Measurements from ENCODE around the gene TNK2.

TNK2 gene

DNA sequence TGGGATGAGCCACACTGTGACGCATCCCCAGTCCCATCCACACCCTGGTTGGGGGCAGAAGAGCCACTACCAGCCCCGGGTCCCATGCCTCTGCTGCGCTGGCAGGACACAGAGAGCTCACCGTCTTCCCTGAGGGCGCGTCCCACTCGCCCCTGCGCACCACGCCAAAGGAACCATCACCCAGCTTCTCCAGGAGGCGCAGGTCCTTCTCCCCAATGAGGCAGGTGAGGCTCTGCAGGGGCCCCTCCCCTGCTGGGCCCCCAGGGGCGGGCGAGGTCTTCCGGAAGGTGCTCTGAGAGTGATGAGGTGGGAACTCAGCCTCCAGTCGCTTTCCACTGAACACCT, 23.7 kb downstream of the TNK2 start:
- TF ChIP-seq, protein P1, sequence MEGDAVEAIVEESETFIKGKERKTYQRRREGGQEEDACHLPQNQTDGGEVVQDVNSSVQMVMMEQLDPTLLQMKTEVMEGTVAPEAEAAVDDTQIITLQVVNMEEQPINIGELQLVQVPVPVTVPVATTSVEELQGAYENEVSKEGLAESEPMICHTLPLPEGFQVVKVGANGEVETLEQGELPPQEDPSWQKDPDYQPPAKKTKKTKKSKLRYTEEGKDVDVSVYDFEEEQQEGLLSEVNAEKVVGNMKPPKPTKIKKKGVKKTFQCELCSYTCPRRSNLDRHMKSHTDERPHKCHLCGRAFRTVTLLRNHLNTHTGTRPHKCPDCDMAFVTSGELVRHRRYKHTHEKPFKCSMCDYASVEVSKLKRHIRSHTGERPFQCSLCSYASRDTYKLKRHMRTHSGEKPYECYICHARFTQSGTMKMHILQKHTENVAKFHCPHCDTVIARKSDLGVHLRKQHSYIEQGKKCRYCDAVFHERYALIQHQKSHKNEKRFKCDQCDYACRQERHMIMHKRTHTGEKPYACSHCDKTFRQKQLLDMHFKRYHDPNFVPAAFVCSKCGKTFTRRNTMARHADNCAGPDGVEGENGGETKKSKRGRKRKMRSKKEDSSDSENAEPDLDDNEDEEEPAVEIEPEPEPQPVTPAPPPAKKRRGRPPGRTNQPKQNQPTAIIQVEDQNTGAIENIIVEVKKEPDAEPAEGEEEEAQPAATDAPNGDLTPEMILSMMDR (conservative IDR thresholded peaks at IDR 0.05; ENCODE audit: low read depth, low read length) = no peak
- H3K4me3 ChIP-seq (ENCODE audit: low read length) = no peak overlapping the region

DNA sequence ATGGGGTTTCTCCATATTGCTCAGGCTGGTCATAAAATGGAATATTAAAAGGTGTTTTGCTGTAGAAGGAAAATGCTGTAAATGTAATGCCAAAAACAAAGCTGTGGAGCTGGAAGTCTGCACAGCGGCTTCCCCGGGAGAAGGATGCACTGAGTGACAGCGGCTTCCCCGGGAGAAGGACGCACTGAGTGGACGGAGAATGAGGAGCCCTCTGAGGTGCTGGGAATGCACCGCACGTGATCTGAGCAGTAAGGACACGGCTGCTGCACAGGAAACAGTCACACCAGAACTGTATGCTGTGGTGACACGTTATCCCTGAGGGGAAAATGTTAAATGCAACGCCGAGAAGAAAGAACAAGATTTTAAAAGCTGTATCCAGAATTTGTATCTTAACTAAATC, 24.6 kb downstream of the TNK2 start:
- TF ChIP-seq, protein P1 (conservative IDR thresholded peaks at IDR 0.05; ENCODE audit: low read depth, low read length) = no peak
- DNase-seq (ENCODE audit: low read depth) = no peak
- H3K4me3 ChIP-seq (ENCODE audit: low read length) = no peak overlapping the region

More for the DNA sequence above, 23.7 kb downstream of the TNK2 start:
- DNase-seq (ENCODE audit: low read depth) = no peak

DNA sequence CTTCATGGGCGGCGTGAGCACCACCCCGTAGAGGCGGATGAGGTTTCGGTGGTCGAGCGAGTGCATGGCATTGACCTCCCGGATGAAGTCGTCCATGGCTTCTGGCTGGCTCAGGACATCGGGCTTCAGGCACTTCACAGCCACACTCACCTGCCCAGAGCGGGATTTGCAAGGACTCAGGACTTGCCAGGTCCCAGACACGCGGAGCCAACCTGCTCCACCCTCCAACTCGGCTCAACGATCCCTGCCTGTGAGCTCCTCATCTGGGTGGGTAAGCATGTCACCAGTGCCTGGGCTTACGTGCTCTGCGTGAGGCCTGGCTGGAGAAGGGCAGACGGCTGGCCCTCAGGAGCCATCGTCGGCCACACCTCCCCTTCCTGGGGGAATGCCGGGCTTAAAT, 25.2 kb downstream of the TNK2 start:
- TF ChIP-seq, protein P1 (conservative IDR thresholded peaks at IDR 0.05; ENCODE audit: low read depth, low read length) = no peak

DNA sequence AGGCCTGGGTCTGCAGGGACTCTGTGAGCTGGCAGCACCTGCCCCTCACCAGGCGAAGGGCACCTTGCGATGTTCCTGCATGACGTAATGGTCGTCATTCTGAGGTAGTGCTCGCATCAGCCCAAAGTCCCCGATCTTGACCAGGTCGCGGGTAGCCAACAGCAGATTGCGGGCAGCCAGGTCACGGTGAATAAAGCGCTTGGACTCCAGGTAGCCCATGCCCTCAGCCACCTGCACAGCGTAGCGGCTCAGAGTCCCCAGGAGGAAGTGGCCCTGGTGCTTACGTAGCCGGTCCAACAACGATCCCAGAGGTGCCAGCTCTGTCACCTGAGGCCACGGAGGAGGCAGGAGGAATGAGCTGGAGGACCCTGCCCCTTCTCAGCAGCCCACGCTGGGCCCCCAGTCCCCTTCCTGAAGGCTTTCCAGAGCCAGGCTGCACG, 26.3 kb downstream of the TNK2 start:
- no peak for DNase-seq (ENCODE audit: low read depth)
- H3K4me3 ChIP-seq (ENCODE audit: low read length) = no peak overlapping the region
- TF ChIP-seq, protein P1 (conservative IDR thresholded peaks at IDR 0.05; ENCODE audit: low read depth, low read length) = no peak

More for the DNA sequence above, 25.2 kb downstream of the TNK2 start:
- no peak overlapping the region for H3K4me3 ChIP-seq (ENCODE audit: low read length)
- no peak for DNase-seq (ENCODE audit: low read depth)

DNA sequence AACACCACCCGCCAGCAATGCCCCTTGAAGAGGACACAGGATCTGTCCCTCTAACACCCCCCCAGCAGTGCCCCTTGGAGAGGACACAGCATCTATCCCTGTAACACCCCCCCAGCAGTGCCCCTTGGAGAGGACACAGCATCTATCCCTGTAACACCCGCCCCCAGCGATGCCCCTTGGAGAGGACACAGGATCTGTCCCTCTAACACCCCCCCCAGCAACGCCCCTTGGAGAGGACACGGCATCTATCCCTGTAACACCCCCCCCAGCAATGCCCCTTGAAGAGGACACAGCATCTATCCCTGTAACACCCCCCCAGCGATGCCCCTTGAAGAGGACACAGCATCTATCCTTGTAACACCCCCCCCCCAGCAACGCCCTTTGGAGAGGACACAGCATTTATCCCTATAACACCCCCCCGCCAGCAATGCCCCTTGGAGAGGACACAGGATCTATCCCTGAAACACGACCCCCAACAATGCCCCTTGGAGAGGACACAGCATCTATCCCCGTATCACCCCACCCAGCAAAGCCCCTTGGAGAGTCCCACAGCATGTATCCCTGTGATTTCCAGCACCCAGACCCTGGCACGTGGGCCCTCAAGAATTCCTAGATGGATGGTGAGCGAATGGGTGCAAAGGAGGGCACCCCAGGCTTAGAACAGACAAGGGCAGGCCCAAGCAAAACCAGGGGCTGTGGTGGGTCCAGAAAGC, 26.9 kb downstream of the TNK2 start:
- no peak overlapping the region for H3K4me3 ChIP-seq (ENCODE audit: low read length)
- TF ChIP-seq, protein P1 (conservative IDR thresholded peaks at IDR 0.05; ENCODE audit: low read depth, low read length) = no peak
- no peak for DNase-seq (ENCODE audit: low read depth)

DNA sequence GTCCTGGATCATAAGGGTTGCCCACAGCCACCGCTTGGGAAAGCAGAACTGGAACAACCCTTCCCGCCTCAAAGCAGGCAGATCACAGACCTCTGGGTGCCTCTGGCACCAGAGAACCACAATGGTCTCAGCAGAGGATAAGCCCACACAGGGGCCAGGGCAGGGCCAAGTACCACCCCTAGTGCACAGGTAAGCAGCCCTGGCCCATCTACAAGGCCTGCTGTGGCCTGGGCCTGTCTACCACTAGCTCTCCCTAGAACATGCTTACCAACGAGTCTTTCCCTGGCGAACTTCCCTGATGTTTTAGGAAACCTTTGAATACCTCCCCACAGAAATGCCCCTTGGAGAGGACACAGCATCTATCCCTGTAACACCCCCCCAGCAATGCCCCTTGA, 28.3 kb downstream of the TNK2 start:
- no peak overlapping the region for H3K4me3 ChIP-seq (ENCODE audit: low read length)
- DNase-seq (ENCODE audit: low read depth) = no peak
- TF ChIP-seq, protein P1 (conservative IDR thresholded peaks at IDR 0.05; ENCODE audit: low read depth, low read length) = no peak

DNA sequence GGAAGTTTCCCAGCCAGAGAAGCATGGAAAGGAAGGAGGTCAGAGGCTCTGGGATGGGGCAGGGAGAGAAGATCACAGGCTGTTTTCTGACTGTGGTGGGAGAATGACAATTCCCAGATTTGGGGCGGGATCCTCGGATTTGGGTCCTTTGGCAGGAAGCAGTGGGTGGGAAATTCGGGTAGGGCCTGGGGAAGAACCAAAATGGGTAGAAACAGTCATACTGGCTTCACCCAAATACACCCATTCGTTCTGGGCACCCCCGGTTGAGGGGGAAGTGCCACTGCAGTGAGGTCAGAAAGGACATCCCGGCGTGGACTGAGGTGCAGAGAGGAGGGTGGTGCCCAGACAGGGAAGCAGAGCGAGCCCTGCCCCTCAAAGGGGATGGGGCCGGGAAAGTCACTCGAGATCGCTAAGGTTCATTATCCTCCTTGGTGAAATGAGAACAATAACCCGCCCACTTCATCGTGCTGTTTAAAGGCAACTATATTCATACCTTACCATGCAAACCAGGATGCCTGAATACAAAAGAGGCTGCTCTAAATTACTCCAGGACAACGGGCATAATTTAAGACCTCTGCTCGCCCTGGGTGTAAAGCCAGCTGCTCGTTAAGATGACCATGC, 28.8 kb downstream of the TNK2 start:
- TF ChIP-seq, protein P1 (conservative IDR thresholded peaks at IDR 0.05; ENCODE audit: low read depth, low read length) = no peak
- H3K4me3 ChIP-seq (ENCODE audit: low read length) = no peak overlapping the region
- no peak for DNase-seq (ENCODE audit: low read depth)
